DMS53 (cell line): ENCODE measurements around the gene ZNF433.
"Not testable (repeated sequence)": the region's sequence is repeated elsewhere in the genome, so short reads cannot be mapped to it uniquely, and the experiment has no call there.

Source experiments
- DNase-seq: peaks from one replicate; lab custom pipeline; 2025; lab: John Stamatoyannopoulos, UW

The ZNF433 gene

DNA sequence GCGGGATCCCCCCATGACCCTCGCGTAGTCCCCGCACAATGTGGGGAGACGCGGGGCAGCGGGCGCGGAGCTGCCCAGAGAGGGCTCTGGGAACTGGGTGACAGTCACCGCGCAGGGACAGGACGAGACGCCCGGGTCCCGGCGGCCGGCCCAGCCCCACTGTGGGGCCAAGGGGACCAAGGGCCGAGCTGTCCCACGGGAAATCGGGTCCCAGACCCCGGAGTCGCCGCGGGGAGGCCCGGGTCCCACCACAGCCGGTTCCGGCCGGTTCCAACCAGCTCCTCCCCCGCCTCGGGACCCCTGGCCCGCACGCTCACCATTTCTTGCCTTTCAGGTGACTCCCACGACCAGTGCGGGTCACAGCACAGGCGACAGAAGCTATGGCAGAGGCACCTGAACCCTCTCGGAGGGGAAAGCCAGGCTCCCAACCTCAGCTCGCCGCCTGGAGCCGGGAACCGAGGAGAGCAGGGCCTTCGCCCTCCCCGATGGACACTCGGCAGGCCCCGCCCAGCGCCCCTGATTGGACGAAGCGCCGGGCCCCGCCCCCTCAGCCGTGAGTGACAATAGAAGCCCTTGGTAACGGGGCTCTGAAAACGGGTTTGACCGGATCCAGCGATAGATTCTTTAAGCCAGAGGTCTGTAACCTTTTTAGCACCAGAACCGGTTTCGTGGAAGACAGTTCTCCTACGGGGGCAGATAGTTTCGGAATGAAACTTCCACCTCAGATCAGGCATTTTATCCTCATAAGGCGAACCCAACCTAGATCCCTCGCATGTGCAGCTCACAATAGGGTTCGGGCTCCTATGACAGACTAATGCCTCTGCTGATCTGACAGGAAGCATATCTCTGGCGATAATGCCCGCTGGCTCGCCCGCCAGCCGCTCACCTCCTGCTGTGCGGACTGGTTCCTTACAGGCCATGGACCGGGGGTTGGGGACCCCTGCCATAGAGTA is at the start of gene ZNF433:
TSS of gene ZNF433 (minus strand) at position 460 of the 953 bp plus-strand sequence. CDS start at position 320, 140 bp downstream.
- peak; percentile 97 for DNase-seq

DNA sequence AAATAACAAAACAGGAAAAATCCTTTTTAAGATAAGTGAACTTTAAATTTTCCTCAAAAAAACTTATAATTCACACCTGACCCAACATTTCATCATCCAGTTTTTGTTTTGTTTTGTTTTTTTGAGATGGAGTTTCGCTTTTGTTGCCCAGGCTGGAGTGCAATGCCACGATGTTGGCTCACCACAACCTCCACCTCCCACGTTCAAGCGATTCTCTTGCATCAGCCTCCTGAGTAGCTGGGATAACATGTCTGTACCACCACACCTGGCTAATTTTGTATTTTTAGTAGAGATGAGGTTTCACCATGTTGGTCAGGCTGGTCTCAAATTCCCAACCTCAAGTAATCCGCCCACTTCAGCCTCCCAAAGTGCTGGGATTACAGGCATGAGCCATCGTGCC is 47.9 kb upstream of the ZNF433 start:
- not testable (repeated sequence) for DNase-seq

DNA sequence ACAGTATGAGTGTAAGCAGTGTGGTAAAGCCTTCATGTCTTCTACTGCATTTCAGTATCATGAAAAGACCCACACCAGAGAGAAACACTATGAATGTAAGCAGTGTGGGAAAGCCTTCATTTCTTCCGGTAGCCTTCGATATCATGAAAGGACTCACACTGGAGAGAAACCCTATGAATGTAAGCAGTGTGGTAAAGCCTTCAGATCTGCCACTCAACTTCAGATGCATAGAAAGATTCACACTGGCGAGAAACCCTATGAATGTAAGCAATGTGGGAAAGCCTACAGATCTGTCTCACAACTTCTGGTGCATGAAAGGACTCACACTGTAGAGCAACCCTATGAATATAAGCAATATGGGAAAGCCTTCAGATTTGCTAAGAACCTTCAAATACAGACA is 41.9 kb upstream of the ZNF433 start:
- no peak for DNase-seq

DNA sequence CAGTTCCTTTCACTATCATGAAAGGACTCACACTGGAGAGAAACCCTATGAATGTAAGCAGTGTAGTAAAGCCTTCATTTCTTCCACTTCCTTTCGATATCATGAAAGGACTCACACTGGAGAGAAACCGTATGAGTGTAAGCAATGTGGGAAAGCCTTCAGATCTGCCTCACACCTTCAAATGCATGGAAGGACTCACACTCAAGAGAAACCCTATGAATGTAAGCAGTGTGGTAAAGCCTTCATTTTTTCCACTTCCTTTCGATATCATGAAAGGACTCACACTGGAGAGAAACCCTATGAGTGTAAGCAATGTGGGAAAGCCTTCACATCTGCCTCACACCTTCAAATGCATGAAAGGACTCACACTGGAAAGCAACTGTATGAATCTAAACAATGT is 40.9 kb upstream of the ZNF433 start:
- DNase-seq: not testable (repeated sequence)

DNA sequence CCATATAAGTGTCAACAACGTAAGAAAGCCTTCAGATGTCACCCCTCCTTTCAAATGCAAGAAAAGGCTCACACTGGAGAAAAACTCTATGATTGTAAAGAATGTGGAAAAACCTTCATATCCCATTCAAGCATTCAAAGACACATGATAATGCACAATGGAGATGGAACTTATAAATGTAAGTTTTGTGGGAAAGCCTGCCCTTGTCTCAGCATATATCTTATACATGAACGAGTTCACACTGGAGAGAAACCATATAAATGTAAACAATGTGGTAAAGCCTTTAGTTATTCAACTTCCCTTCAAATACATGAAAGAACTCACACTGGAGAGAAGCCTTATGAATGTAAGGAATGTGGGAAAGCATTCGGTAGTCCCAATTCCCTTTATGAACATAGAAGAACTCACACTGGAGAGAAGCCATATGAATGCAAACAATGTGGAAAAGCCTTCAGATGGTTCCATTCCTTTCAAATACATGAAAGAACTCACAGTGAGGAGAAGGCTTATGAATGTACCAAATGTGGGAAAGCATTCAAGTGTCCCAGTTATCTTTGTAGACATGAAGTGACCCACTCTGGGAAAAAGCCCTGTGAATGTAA is 40.2 kb upstream of the ZNF433 start:
- no peak for DNase-seq

DNA sequence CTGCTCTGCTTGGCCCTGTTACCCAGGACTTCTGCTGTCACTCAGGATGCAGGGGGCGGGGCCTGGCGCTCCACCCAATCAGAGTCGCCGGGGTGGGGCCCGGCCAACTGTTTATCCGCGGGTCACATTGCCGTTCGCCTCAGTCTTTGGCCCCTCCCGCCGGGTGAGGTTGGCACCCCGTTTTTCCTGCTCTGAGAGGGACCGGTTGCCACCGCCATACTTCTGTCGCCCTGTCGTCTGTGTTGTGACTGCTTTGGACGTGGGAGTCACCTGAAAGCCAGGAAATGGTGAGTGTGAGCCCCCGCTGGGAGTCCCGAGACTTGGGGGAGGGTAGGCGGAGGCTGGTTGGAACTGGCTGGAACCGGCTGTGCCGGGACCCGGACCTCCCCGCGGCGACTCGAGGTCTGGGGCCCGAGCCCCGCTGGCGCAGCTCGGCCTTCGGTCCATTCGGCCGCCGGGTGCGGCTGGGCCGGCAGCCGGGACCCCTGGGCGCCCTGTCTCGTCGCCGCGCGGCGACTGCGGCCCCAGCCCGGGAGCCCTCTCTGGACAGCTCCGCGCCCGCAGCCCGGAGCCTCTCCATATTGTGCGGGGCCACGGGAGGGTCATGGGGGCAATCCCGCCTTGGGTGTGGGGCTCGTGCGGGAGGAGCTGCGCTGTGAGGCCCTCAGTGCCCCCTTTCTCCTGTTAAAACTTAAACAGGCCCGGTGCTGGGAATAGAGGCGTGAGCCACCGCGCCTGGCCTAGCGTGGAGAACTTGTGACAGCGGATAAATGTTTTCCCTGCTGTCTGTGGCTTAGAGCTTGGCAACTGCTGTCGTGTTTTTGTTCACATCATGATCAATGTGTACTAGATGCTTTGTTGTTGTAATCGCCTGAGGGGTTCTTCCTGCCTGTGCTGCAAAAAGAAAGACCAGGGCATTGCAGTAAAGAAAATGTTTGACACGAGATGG is 29.4 kb upstream of the ZNF433 start, which contains the start of gene ZNF844:
TSS of gene ZNF844 (plus strand) at position 142 of the 949 bp plus-strand sequence. CDS start at position 285, 143 bp downstream.
- peak; percentile 94 for DNase-seq

GRCh38 chr19:12055784-12056183 is 20.3 kb upstream of the ZNF433 start:
- no peak for DNase-seq

- DNase-seq: peak; percentile 96
Observed at GRCh38 chr19:12052497-12053169, 17.2 kb upstream of the ZNF433 start, which contains the start of gene ZNF878. TSS of gene ZNF878 (minus strand) at chr19:12052961. CDS start at chr19:12052801, 160 bp downstream.

DNA sequence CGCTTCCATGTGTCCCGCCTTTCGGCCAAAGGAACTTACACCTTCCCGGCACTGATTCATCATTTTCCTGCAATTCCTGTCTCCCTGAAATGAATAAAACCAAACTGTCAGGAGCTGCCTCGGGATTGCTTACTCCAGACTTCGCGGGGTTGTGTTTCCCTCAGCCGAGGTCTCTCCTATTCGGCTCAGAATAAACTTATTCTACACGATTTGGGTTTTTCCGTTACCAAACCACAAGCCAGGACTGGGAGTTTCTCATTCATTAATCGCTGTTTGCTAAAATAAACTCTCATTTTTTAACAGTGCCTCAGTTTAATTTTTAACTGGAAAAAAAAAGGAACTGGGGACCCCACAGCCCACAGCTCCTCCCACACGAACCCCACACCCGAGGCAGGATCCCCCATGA is 16.6 kb upstream of the ZNF433 start:
- peak; percentile 55 for DNase-seq

DNA sequence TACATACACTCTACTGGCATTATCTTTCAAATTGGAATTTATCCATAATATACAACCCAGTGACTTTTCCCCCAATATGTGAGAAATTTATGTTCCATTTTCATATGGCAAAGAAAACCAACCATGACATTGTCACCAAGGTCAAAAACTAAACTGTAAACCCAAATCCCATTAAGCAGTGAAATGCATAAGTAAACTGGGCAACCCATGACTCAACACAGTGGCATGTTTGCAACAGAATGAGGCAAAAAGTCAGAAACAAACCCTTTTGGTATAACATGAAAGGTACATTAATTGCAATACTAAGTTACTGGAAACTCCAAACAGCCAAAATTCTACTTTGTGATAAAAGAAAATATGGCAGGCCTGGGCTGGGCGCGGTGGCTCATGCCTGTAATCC is 12.4 kb upstream of the ZNF433 start:
- DNase-seq: no peak

GRCh38 chr19:12043752-12044422 is 8.4 kb upstream of the ZNF433 start:
- no peak for DNase-seq

GRCh38 chr19:12042893-12043292 is 7.4 kb upstream of the ZNF433 start:
- DNase-seq: no peak

DNA sequence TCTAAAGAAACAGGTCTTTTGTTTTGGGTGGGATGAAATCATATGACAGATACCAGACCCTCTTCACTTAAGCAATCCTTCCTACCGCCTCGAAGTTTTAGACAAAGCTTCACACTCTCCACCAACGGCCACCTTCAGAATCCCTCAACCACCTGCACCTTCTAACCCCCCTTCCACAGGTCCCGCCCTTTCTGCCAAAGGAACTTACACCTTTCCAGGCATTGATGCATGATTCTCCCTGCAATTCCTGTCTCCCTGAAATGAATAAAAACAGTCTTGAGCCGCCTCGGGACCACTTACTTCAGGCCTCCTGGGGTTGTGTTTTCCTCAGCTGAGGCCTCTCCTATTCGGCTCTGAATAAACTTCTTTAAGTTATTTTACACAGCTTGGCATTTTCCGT is 859 bp downstream of the ZNF433 start:
- peak; percentile 14 for DNase-seq

- peak; percentile 21 for DNase-seq
Observed at GRCh38 chr19:12034198-12034597, 1.3 kb downstream of the ZNF433 start.

- no peak for DNase-seq
Observed at GRCh38 chr19:12015753-12016116, 19.7 kb downstream of the ZNF433 start.

GRCh38 chr19:12015015-12015752 is 20.3 kb downstream of the ZNF433 start:
- no peak for DNase-seq

GRCh38 chr19:12000152-12000981 is 35.1 kb downstream of the ZNF433 start:
- DNase-seq: no peak

DNA sequence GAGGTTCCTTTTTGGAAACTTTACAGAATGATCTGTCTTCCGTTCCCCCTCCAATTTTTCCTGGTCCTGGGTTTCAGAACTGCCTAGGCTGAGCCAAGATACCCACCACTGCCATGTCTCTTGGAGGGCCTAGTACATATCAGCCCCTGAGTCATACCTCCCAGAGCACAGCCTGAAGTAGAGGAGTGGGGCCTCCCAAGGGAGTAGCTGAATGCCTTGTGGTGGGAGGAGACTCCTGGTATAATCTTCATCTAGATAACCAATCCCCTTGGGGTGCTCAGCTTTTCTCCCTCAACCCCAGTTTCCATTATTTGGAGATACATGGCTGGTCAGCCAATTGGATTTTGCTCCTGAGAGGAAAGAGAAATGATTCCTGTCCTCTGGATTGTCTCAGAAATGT is 40.3 kb downstream of the ZNF433 start:
- DNase-seq: no peak

- not testable (repeated sequence) for DNase-seq
Observed at GRCh38 chr19:11991921-11992320, 43.6 kb downstream of the ZNF433 start.
